Gastroesophageal sphincter (tissue), 3 donors: ENCODE data around the gene DISP2.

Experiments used
- CTCF ChIP-seq, 4 experiments: fragments of 200-600 bp in 2 of 4; fragments of 450-650 bp in 2 of 4; sonication (generic) in 1 of 4; IDR thresholded peaks; one replicate each; pipeline ENCODE4 v1.5.1; 2017 to 2019; ENCODE audit warnings: antibody characterized with exemption in 4 of 4, mild to moderate bottlenecking in 2 of 4, moderate library complexity in 2 of 4
- EP300 ChIP-seq: sonication (generic); formaldehyde crosslinking; IDR thresholded peaks from one replicate; pipeline ENCODE4 v1.6.1; 2017; ENCODE audit warnings: antibody characterized with exemption, mild to moderate bottlenecking

GRCh38 chr15:40413036-40413435, 55.0 kb downstream of the DISP2 start:
- TF ChIP-seq EP300 = no peak
- no peak for TF ChIP-seq CTCF (IDR thresholded peaks at IDR 0.05)
